Measurements from ENCODE around the gene AKT2.

Gene AKT2

DNA sequence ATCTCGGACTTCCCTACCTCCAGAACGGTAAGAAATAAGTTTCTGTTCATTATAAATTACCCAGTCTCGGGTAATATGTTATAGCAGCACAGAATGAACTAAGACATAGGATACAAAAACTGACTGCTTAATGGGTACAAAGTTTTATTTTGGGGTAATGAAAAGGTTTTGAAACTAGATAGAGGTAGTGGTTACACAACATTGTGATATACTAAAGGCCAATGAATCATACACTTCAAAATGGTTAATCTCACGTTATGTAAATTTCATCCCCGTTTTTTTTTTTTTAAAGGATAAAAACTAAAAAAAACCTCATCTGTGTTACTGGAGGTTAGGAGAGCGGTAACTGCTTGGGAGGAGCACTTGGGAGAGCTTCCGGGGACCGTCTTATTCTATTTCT is 23.5 kb downstream of the AKT2 start:
- no peaks in the 10 kb centered on the region for H3K27me3 ChIP-seq (ENCODE audit: control insufficient read depth in 1 of 2, insufficient read depth in 2 of 2, low read length in 2 of 2)
- no peak overlapping the region for H3K27ac ChIP-seq (ENCODE audit: low read depth, low read length)
- H3K4me1 ChIP-seq (ENCODE audit: insufficient read depth, low read length): peaks cover 7% of the 10 kb centered on the region
- no peak overlapping the region for H3K4me3 ChIP-seq (ENCODE audit: low read depth in 1 of 2, low read length in 2 of 2)
- no peaks in the 10 kb centered on the region for H3K9me3 ChIP-seq (ENCODE audit: low read length)
- no peak overlapping the region for H3K9ac ChIP-seq (ENCODE audit: low read length)
- peaks cover 26% of the 10 kb centered on the region for H3K36me3 ChIP-seq (ENCODE audit: insufficient read depth, low read length)

DNA sequence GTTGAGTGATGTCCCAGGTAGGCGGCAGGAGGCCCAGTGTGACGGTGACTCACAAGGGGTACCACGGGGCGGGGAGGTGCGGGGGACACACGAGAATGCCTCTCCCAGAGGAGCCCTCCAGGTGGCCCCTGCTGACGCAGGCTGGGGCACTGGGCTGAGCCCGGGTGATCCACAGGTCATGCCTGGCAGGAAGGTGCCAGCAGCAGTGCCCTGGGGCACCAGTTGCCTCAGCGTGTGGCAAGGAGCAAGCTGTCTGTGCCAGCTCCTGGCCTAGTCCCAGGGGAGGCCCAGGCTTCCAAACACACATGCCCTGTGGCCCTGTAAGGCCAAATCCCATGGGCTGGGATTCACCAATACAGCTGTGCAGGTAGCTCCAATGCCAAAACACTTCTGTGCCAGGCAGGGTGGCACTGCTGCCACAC is 28.0 kb downstream of the AKT2 start:
- no peak overlapping the region for H3K27ac ChIP-seq (ENCODE audit: low read depth, low read length)
- no peak overlapping the region for H3K9ac ChIP-seq (ENCODE audit: low read length)
- peaks cover 31% of the 10 kb centered on the region for H3K36me3 ChIP-seq (ENCODE audit: insufficient read depth, low read length)
- no peaks in the 10 kb centered on the region for H3K9me3 ChIP-seq (ENCODE audit: low read length)
- no peaks in the 10 kb centered on the region for H3K27me3 ChIP-seq (ENCODE audit: control insufficient read depth in 1 of 2, insufficient read depth in 2 of 2, low read length in 2 of 2)
- no peak overlapping the region for H3K4me3 ChIP-seq (ENCODE audit: low read depth in 1 of 2, low read length in 2 of 2)
- peaks cover 10% of the 10 kb centered on the region for H3K4me1 ChIP-seq (ENCODE audit: insufficient read depth, low read length)

DNA sequence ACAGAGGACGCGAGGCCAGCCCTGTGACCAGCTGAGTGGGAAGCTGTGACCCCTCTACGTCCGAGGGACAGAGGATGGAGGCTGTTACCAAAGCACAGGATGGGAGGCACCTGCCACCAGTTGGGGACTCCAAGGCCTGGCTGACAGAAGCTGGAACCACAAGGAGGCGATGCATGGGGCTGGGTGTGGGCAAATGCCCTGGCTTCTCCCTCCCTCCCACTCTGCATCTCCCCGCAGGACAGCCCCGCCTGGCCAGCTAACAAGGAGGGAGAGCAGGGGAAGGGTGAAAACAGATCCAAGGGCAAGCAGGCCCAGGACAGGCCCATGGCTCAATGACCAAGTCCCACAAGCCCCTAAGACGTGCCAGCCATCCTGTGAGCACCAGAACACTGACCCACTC is 28.6 kb downstream of the AKT2 start:
- Histone ChIP-seq H3K9me3 (ENCODE audit: low read length) (no peaks in the 10 kb centered on the region), H3K36me3 (ENCODE audit: insufficient read depth, low read length) (peaks cover 31% of the 10 kb centered on the region), H3K4me1 (ENCODE audit: insufficient read depth, low read length) (peaks cover 10% of the 10 kb centered on the region), H3K27me3 (ENCODE audit: control insufficient read depth in 1 of 2, insufficient read depth in 2 of 2, low read length in 2 of 2) (no peaks in the 10 kb centered on the region), H3K9ac (ENCODE audit: low read length) (no peak overlapping the region), H3K27ac (ENCODE audit: low read depth, low read length) (no peak overlapping the region), H3K4me3 (ENCODE audit: low read depth in 1 of 2, low read length in 2 of 2) (no peak overlapping the region)

DNA sequence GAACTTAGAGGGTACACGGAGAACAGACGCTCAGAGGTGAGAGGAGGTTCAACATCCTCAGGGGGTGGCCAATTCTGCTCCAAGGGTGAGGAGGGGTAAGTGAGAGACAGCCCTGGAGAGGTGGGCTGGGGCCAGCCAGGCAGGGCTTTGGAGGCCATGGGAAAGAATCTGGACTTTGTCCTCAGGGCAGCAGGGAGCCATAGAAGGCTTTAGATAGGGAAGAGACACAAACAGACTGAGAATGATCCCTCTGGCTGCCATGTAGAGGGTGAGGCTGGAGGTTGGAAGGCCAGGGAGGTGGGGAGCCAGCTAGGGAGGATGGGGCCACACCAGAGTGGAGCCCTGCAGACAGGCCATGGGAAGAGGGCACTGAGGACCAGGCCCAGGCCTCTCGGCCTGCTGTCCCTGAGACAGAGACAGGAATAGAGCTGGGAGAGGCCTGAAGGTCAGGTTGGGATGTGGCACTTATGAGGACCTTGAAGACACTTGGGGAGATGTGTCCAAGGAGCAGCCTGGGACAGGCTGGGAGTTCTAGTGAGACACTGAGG is 29.5 kb downstream of the AKT2 start:
- Histone ChIP-seq H3K4me3 (ENCODE audit: low read depth in 1 of 2, low read length in 2 of 2) (no peak overlapping the region), H3K4me1 (ENCODE audit: insufficient read depth, low read length) (peaks cover 10% of the 10 kb centered on the region), H3K9me3 (ENCODE audit: low read length) (no peaks in the 10 kb centered on the region), H3K27me3 (ENCODE audit: control insufficient read depth in 1 of 2, insufficient read depth in 2 of 2, low read length in 2 of 2) (no peaks in the 10 kb centered on the region), H3K36me3 (ENCODE audit: insufficient read depth, low read length) (peaks cover 31% of the 10 kb centered on the region), H3K27ac (ENCODE audit: low read depth, low read length) (no peak overlapping the region), H3K9ac (ENCODE audit: low read length) (no peak overlapping the region)

DNA sequence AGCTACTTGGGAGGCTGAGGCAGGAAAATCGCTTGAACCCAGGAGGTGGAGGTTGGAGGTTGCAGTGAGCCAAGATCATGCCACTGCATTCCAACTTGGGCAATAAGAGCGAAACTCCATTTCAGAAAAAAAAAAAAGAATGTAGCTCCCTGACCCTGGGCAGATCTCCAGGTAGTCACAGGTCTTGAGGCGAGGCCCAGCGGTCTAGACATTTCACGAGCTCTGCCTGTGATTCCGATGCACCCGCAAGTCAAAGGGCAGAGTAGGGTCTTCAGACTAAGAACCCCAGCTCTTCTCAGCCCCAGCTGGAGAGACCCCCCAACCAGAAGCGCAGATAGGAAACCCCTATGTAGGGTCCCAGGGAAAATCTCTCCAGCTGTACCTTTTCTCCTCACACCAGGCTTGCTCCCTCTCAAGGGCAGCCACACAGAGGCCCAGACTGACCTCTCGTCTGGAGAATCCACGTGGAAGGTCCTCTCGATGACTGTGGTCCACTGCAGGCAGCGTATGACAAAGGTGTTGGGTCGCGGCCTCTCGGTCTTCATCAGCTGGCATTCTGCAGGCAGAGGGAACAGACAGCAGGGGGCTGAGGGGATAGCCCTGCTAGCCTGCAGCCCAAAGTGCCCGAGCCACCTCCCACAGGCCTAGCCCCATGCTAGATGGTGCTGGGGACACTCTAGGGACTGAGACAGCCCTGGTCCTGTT is 30.3 kb downstream of the AKT2 start:
- Histone ChIP-seq H3K27me3 (ENCODE audit: control insufficient read depth in 1 of 2, insufficient read depth in 2 of 2, low read length in 2 of 2) (no peaks in the 10 kb centered on the region), H3K36me3 (ENCODE audit: insufficient read depth, low read length) (peaks cover 31% of the 10 kb centered on the region), H3K4me1 (ENCODE audit: insufficient read depth, low read length) (peaks cover 10% of the 10 kb centered on the region), H3K9me3 (ENCODE audit: low read length) (no peaks in the 10 kb centered on the region), H3K4me3 (ENCODE audit: low read depth in 1 of 2, low read length in 2 of 2) (no peak overlapping the region), H3K9ac (ENCODE audit: low read length) (no peak overlapping the region), H3K27ac (ENCODE audit: low read depth, low read length) (no peak overlapping the region)

DNA sequence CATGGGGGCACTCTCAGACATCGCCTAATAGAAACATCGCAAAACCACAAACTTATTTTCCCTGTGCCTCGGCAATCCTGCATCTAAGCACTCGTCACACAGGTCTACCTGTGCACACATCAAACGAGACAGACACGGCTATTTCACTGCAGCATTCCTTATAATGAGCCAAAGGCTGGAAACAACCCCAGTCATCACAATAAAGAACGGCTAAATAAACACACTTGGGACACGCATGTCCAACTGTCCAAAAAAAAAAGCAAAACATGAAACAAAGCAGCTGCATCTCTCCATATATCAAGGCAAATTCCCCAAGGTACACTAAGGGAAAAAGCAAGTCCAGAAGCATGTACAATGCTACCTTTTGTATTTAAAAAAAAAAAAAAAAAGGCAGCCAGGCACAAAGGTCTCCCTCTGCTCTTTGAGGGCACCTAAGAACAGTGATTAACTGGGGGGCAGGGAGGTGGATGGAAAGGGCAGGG is 31.5 kb downstream of the AKT2 start:
- Histone ChIP-seq H3K27ac (ENCODE audit: low read depth, low read length) (no peak overlapping the region), H3K9me3 (ENCODE audit: low read length) (no peaks in the 10 kb centered on the region), H3K4me1 (ENCODE audit: insufficient read depth, low read length) (peaks cover 10% of the 10 kb centered on the region), H3K4me3 (ENCODE audit: low read depth in 1 of 2, low read length in 2 of 2) (no peak overlapping the region), H3K27me3 (ENCODE audit: control insufficient read depth in 1 of 2, insufficient read depth in 2 of 2, low read length in 2 of 2) (no peaks in the 10 kb centered on the region), H3K9ac (ENCODE audit: low read length) (no peak overlapping the region), H3K36me3 (ENCODE audit: insufficient read depth, low read length) (peaks cover 31% of the 10 kb centered on the region)

DNA sequence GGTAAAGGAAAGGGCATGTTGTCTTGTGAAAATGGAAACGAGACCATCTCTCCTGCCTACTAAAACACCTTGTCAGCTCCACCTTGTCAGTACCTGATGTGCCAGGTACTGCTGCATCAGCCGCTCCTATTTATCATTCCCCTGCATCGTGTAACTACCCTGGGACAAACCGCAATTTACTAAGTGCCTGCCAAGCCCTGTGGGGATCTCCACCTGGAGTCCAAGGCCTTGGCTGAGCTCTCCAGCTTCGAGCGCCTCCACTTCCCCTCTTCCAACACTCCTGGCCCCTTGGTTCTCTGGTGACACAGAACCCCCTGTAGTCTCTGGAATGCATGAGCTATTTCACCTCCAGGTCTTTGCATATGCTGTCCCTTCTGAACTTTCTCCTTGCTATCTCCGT is 32.8 kb downstream of the AKT2 start:
- Histone ChIP-seq H3K36me3 (ENCODE audit: insufficient read depth, low read length) (peaks cover 31% of the 10 kb centered on the region), H3K27me3 (ENCODE audit: control insufficient read depth in 1 of 2, insufficient read depth in 2 of 2, low read length in 2 of 2) (no peaks in the 10 kb centered on the region), H3K9ac (ENCODE audit: low read length) (no peak overlapping the region), H3K4me1 (ENCODE audit: insufficient read depth, low read length) (peaks cover 10% of the 10 kb centered on the region), H3K9me3 (ENCODE audit: low read length) (no peaks in the 10 kb centered on the region), H3K4me3 (ENCODE audit: low read depth in 1 of 2, low read length in 2 of 2) (no peak overlapping the region), H3K27ac (ENCODE audit: low read depth, low read length) (no peak overlapping the region)

DNA sequence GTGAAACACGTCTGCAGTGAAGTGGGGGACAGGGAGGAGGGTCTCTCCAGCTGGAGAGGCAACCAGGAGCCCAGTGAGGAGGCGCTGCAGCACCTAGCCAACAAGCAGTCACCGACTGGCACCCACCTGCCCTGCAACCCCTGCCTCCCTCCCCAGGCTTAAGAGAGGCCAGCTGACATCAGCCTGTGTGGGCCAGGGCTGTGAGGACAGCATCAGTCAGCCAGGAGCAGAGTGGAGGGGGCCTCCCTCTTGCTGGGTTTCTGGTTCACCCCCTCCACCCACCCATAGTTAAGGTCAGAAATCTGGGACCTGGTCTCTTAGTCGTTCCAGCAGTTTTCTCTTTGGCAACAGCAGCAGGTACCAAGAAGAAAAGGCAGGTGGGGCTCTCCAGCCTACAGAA is 33.2 kb downstream of the AKT2 start:
- H3K4me1 ChIP-seq (ENCODE audit: insufficient read depth, low read length): peaks cover 10% of the 10 kb centered on the region
- no peak overlapping the region for H3K27ac ChIP-seq (ENCODE audit: low read depth, low read length)
- H3K9ac ChIP-seq (ENCODE audit: low read length): no peak overlapping the region

DNA sequence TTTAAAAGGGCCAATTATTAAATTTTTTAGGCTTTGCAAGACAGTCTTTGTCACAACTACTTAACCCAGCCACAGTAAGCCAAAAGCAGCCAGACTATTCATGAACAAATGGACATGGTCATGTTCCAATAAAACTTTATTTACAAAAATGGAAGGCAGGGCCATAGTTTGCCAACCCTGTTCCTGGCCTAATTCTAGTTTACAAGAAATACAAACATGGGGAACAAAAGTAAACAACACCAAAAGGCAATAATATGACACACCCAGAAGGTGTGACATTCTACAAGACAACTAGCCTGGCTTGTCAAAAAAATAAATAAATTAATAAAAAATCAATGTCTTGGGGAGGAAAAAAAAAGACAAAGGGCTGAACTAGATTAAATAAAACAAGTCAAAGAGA is 33.9 kb downstream of the AKT2 start:
- Histone ChIP-seq H3K9me3 (ENCODE audit: low read length) (no peaks in the 10 kb centered on the region), H3K4me3 (ENCODE audit: low read depth in 1 of 2, low read length in 2 of 2) (no peak overlapping the region), H3K36me3 (ENCODE audit: insufficient read depth, low read length) (peaks cover 23% of the 10 kb centered on the region), H3K27me3 (ENCODE audit: control insufficient read depth in 1 of 2, insufficient read depth in 2 of 2, low read length in 2 of 2) (no peaks in the 10 kb centered on the region), H3K4me1 (ENCODE audit: insufficient read depth, low read length) (peaks cover 10% of the 10 kb centered on the region), H3K9ac (ENCODE audit: low read length) (no peak overlapping the region), H3K27ac (ENCODE audit: low read depth, low read length) (no peak overlapping the region)

More for the DNA sequence above, 33.2 kb downstream of the AKT2 start:
- no peak overlapping the region for H3K4me3 ChIP-seq (ENCODE audit: low read depth in 1 of 2, low read length in 2 of 2)
- H3K27me3 ChIP-seq (ENCODE audit: control insufficient read depth in 1 of 2, insufficient read depth in 2 of 2, low read length in 2 of 2): no peaks in the 10 kb centered on the region
- no peaks in the 10 kb centered on the region for H3K9me3 ChIP-seq (ENCODE audit: low read length)
- peaks cover 31% of the 10 kb centered on the region for H3K36me3 ChIP-seq (ENCODE audit: insufficient read depth, low read length)

DNA sequence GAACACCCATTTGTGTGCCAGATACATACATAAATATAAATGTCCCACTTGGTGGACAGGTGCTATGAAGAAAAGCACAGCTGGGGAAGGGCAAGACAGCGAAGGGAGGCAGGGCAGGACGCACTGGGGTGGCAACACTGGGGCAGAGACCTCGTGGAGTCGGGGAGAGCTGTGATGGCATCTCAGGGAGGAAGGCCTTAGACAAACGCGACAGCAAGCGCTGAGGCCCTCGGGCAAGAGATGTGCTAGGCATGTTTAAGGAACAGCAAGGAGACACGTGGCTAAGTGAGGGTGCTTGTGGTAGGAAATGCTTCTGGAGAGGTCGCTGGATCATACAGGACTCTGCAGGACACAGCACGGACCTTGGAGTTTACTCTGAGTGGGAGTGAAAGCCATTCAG is 35.4 kb downstream of the AKT2 start:
- Histone ChIP-seq H3K4me1 (ENCODE audit: insufficient read depth, low read length) (peaks cover 10% of the 10 kb centered on the region), H3K4me3 (ENCODE audit: low read depth in 1 of 2, low read length in 2 of 2) (no peak overlapping the region), H3K27ac (ENCODE audit: low read depth, low read length) (no peak overlapping the region), H3K27me3 (ENCODE audit: control insufficient read depth in 1 of 2, insufficient read depth in 2 of 2, low read length in 2 of 2) (no peaks in the 10 kb centered on the region), H3K9me3 (ENCODE audit: low read length) (no peaks in the 10 kb centered on the region), H3K36me3 (ENCODE audit: insufficient read depth, low read length) (peaks cover 9% of the 10 kb centered on the region), H3K9ac (ENCODE audit: low read length) (no peak overlapping the region)

DNA sequence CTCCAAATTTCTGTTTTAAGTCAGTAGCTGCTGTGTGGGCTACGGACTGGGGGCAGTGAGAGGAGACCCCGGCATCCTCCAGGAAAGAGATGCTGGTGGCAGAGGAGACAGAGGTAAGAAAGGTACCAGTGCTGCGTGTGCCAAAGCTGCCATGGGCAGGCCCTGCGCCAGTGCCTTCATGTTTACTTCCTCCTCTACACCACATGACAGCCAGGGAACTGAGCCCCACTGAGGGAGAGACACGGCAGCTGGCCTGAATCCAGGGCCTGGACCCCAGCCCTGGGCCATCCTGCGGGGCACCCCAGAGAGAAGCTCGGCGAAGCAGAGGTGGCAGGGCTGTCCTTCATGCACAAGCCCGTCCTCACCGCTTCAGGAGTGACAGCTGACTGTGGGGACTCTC is 35.9 kb downstream of the AKT2 start:
- no peak overlapping the region for H3K9ac ChIP-seq (ENCODE audit: low read length)
- H3K4me1 ChIP-seq (ENCODE audit: insufficient read depth, low read length): peaks cover 10% of the 10 kb centered on the region

DNA sequence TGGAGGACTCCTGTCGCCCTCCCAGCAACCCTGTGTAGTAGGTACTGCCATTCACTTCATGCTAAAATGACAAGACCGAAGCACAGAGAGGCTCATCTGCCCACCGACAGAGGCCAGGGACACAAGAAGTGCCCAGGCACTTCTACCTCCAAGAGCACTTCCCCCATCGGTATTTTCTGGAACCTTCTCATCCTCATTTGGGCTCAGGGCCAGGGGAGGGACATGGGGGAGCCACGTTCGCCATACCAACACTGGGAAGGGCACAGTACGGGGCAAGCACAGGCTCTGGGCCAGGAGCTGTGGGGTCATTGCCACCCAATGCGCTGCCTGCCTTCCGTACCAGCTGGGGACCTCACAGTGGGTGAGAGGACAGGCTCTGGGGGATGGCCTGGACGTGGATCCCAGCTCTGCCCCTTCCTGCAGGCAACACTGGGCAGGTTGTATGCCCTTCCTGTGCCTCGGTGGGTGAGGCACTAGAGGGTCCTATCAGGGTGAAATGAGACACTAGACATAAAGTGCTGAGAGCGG is 37.3 kb downstream of the AKT2 start:
- H3K9me3 ChIP-seq (ENCODE audit: low read length): no peaks in the 10 kb centered on the region
- H3K36me3 ChIP-seq (ENCODE audit: insufficient read depth, low read length): no peaks in the 10 kb centered on the region
- no peak overlapping the region for H3K9ac ChIP-seq (ENCODE audit: low read length)
- H3K4me1 ChIP-seq (ENCODE audit: insufficient read depth, low read length): no peaks in the 10 kb centered on the region
- H3K27ac ChIP-seq (ENCODE audit: low read depth, low read length): no peak overlapping the region
- H3K4me3 ChIP-seq (ENCODE audit: low read depth in 1 of 2, low read length in 2 of 2): no peak overlapping the region
- no peaks in the 10 kb centered on the region for H3K27me3 ChIP-seq (ENCODE audit: control insufficient read depth in 1 of 2, insufficient read depth in 2 of 2, low read length in 2 of 2)

More for the DNA sequence above, 35.9 kb downstream of the AKT2 start:
- H3K4me3 ChIP-seq (ENCODE audit: low read depth in 1 of 2, low read length in 2 of 2): no peak overlapping the region
- H3K36me3 ChIP-seq (ENCODE audit: insufficient read depth, low read length): peaks cover 7% of the 10 kb centered on the region
- H3K27me3 ChIP-seq (ENCODE audit: control insufficient read depth in 1 of 2, insufficient read depth in 2 of 2, low read length in 2 of 2): no peaks in the 10 kb centered on the region
- H3K27ac ChIP-seq (ENCODE audit: low read depth, low read length): no peak overlapping the region
- H3K9me3 ChIP-seq (ENCODE audit: low read length): no peaks in the 10 kb centered on the region
